HG02678 (cell line): ENCODE measurements around the gene DUSP9.

Source experiments
- ATAC-seq: cut with Tn5 transposase; IDR thresholded peaks from one replicate; pipeline ENCODE4 v1.9.1; 2021; ENCODE audit warnings: mild to moderate bottlenecking, moderate library complexity; ENCODE audit not compliant: unreplicated experiment

DUSP9 gene

DNA sequence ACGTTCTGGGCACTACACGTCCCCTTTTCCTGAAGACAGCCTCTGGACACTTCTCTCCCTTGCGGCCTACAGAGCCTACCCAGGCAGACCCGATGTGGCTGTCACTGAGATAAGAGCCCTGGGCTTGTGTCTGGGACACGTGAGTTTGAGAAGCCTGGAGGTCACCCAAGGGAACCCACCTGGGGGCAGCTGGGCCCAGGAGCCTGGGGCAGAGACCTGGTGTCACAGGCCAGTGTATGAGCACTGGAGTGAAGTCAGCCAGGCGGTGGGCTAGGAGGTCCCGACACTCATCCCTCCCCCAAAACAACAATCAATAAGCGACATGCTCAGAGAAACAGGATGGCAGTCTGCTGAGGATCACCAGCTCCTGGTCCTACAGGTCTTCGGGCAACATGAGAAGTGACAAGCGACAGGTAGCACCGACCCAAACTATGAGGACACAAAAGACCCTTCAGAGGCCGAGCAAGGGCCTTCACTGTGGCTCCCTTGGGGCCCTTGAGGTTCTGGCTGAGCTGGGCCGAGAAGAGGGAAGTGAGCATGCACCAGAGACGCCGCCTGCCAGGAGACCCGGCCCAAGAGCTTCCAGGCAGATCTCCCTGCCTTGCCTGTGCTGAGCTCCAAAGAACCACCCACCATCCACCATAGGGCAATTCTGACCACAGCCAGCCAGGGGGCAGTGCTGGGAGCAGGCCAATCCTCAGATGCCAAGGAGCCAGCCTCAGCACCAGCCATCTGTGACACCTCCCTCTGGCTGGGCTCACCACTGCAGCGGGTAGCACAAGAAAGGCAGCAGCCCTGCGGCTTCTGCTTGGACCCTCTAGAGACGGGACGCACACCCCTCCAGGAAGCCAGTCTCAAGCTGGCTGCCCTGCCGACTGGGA is 11.0 kb upstream of the DUSP9 start:
- no peak for ATAC-seq

- no peak for ATAC-seq
Measured at GRCh38 chrX:153636716-153637115, 10.3 kb upstream of the DUSP9 start.

GRCh38 chrX:153637121-153638040 is 9.6 kb upstream of the DUSP9 start:
- ATAC-seq = no peak

GRCh38 chrX:153638041-153638371 is 9.0 kb upstream of the DUSP9 start:
- no peak for ATAC-seq

- ATAC-seq = no peak
Measured at GRCh38 chrX:153638436-153639176, 8.4 kb upstream of the DUSP9 start.

DNA sequence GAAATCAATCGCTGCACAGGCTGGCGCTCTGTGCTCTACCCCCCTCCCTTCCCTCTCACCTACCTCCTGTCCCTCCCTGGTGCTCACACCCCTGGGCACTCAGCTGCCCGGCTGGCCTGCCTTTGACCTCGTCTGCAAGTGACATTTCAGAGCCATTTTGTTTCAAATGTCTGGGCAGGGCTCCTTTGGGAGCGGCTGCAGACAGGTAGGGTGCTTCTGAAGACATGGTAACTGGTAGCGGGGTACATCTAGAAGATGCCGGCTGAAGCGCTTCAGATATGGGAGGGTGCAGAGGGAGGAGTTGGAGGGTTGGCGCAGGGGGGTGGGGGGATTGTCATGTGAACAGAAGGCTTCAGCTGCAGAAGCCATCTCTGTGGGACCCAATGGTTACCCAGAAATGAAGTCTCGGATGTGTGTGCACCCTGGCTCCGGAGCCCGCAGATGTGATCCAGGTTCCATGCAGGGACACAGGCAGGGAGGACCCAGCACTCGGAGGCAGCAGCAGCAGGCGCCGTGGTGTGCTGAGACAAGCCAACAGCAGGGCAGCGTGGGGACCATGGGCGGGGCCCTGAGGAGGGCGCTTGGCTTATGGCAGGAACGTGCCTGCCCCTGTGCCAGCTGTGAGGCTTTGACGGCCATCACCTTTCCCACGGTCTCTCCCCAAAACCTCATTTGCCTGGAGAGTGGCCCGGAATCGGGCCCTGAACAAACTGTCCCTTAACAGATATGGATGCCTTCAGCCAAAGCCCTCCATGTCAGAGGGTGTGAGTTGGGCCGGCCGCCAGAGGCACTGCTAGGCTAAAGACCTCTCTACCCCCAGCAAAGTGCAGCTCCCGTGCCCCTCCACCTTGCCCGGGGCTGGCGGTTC is 7.6 kb upstream of the DUSP9 start:
- ATAC-seq = no peak

GRCh38 chrX:153640045-153640686 is 6.8 kb upstream of the DUSP9 start:
- no peak for ATAC-seq

GRCh38 chrX:153640736-153641575 is 6.0 kb upstream of the DUSP9 start:
- ATAC-seq = no peak

DNA sequence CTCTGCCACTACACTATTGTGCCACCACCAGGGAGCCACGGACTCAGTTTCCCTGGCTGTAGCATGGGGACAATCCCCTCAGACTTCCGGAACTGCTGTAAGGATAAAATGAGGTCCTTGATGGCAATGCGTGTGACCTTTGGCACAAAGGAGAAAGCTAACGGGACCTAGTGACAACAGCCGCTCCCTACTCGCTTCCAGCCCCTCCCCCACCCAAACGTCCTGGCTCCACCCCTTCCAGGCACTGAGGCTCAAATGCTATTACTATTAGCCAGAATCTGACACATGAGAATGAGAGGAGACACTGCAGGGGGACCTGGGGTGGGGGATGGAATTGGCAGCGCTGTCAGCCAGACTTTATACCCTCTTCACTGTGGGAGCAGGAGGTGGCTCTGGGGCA is 5.4 kb upstream of the DUSP9 start:
- no peak for ATAC-seq

- ATAC-seq = no peak
Measured at GRCh38 chrX:153642051-153642654, 4.8 kb upstream of the DUSP9 start.

GRCh38 chrX:153642655-153643430 is 4.2 kb upstream of the DUSP9 start:
- no peak for ATAC-seq

DNA sequence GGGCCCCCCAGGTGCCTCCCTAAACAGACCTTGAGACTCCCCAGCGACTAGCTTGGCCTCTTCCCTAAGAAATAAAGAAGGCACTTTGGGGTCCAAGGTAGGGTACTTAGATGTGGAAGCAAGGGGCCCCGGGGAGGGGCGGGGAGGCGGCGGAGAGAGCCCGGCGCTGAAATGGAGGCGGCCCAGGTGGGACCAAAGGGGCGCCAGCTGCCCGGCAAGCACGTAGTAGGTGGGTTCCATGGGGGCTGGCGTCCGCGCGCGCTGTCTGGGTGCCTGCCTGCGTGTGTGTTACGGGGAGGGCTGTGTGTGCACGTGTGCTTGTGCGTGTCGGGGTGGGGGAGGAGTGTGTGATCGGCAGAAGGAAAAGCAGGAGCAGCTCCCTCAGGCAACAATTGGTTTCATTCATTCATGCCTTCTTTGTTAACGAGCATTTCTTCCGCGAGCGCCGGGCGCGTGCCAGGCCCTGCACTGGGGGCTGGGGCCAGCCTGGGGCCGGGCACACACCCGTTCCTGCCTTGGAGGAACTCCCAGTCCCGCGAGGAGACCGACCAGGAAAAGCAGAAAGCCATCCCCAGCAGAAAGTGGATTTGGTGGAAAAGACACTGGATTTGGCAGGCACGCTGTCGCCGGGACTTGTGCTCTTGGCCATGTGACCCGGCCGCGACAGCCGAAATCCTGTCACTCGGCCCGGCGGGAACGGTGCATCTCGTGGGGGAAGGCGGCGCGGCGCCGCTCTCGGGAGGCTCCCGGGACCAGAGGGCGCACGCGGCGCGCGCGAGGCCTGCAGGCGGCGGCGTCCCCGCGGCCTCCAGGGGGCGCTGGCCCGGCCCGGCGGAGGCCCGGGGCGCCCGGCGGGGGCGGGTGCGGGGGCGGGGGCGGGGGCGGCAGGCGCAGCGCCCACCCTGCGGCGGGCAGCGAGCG is 3.3 kb upstream of the DUSP9 start:
- no peak for ATAC-seq

- no peak for ATAC-seq
Measured at GRCh38 chrX:153644356-153645125, 2.5 kb upstream of the DUSP9 start.

DNA sequence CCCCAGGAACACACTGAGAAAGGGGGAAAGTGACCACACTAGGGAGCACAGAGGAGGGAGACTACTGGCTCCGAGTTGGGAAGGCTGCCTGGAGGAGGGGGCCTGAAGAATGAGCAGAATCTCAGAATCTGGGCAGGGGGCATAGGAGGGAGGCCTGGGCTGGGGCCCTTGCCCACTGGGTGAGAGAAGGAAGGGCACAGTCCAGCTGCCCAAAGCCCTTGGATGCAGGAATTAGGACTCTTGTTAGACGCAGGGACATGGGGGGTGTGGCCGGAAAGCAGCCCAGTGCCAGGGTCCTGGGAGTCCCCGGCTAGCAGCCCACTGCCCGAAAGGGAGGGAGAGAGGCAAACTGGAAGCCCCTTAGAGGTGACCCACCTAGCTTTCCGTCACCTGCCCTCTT is 1.9 kb upstream of the DUSP9 start:
- no peak for ATAC-seq

- ATAC-seq = no peak
Measured at GRCh38 chrX:153645921-153646488, 998 bp upstream of the DUSP9 start.
